Measurements from ENCODE around the gene PGM2L1.

- no peak for TF ChIP-seq POLR2AphosphoS5 (IDR thresholded peaks at IDR 0.05; ENCODE audit: low read depth, low read length)
- TF ChIP-seq REST (IDR thresholded peaks at IDR 0.05; ENCODE audit: insufficient read depth in 1 of 2, low read depth in 2 of 2, low read length in 2 of 2): no peak
- TF ChIP-seq TAF1 (IDR thresholded peaks at IDR 0.05; ENCODE audit: borderline replicate concordance, insufficient read depth, low read length): no peak
- no peak for TF ChIP-seq FOXP2 (optimal IDR thresholded peaks at IDR 0.05; ENCODE audit: borderline replicate concordance, extremely low read depth, extremely low read length, insufficient read depth)
These were observed 14.1 kb upstream of the PGM2L1 start for GRCh38 chr11:74412321-74412720.
